WTC11 (cell line): ENCODE measurements around the gene KCNIP4. TPM values are rescaled to one million over a fixed set of nuclear protein-coding genes. Genes with fewer than 3 reads are reported as not detected.

Experiments used
- ATAC-seq: fragments of 200-7000 bp; cut with Tn5 transposase; 2 replicates; pipeline ENCODE4 v1.10.0; 2021; ENCODE audit warnings: mild to moderate bottlenecking, moderate library complexity
- CTCF ChIA-PET: fragments of 300-600 bp; sonication (Branson Sonifier 250); formaldehyde crosslinking; loops from one replicate; lab custom pipeline; 2021; ENCODE audit warnings: antibody characterized with exemption; lab: Charles Lee
- POLR2A ChIA-PET: fragments of 350-600 bp; sonication (Branson Sonifier 250); formaldehyde crosslinking; loops from one replicate; lab custom pipeline; 2021; ENCODE audit warnings: antibody characterized with exemption; lab: Charles Lee
- DNase-seq: peaks from one replicate; pipeline ENCODE4 v3.0.0; 2021; ENCODE audit warnings: low spot score
- H3K27ac Mint-ChIP-seq: 2 replicates; pipeline ENCODE4 v1.8.0; 2021; ENCODE audit warnings: mixed read lengths
- H3K27me3 Mint-ChIP-seq: 2 replicates; pipeline ENCODE4 v1.8.0; 2021; ENCODE audit warnings: low read depth, mild to moderate bottlenecking, moderate library complexity, mixed read lengths
- H3K36me3 Mint-ChIP-seq: 2 replicates; pipeline ENCODE4 v1.8.0; 2021; ENCODE audit warnings: mixed read lengths
- H3K4me1 Mint-ChIP-seq: 2 replicates; pipeline ENCODE4 v1.8.0; 2022; ENCODE audit warnings: mixed read lengths
- H3K4me3 Mint-ChIP-seq: 2 replicates; pipeline ENCODE4 v1.8.0; 2021; ENCODE audit warnings: mild to moderate bottlenecking, moderate library complexity, mixed read lengths
- H3K9me3 Mint-ChIP-seq: 2 replicates; pipeline ENCODE4 v1.8.0; 2021; ENCODE audit warnings: mixed read lengths
- ATF6 ChIP-seq: sonication (generic); formaldehyde crosslinking; IDR thresholded peaks from 2 replicates; pipeline ENCODE4 v1.8.1; 2023; ENCODE audit warnings: mild to moderate bottlenecking, missing genetic modification reagents
- E2F5 ChIP-seq: sonication (generic); formaldehyde crosslinking; IDR thresholded peaks from 2 replicates; pipeline ENCODE4 v1.8.1; 2022; ENCODE audit warnings: mild to moderate bottlenecking, moderate library complexity, missing genetic modification reagents
- ETV6 ChIP-seq: sonication (generic); formaldehyde crosslinking; IDR thresholded peaks from 2 replicates; pipeline ENCODE4 v1.8.1; 2022; ENCODE audit warnings: mild to moderate bottlenecking, missing genetic modification reagents
- FOXP1 ChIP-seq: sonication (generic); formaldehyde crosslinking; IDR thresholded peaks from 2 replicates; pipeline ENCODE4 v1.8.0; 2022; ENCODE audit warnings: missing genetic modification reagents, mild to moderate bottlenecking, moderate library complexity, borderline replicate concordance
- NFE2L1 ChIP-seq: sonication (generic); formaldehyde crosslinking; IDR thresholded peaks from 2 replicates; pipeline ENCODE4 v1.8.1; 2023; ENCODE audit warnings: missing genetic modification reagents
- NR1H2 ChIP-seq: sonication (generic); formaldehyde crosslinking; IDR thresholded peaks from 2 replicates; pipeline ENCODE4 v1.9.0; 2021; ENCODE audit warnings: mild to moderate bottlenecking, moderate library complexity, missing genetic modification reagents
- PRRX2 ChIP-seq: fragments of 250-450 bp; sonication (Bioruptor Pico); IDR thresholded peaks from 2 replicates; pipeline ENCODE4 v1.8.0; 2021; ENCODE audit warnings: mild to moderate bottlenecking
- SMAD3 ChIP-seq: sonication (generic); formaldehyde crosslinking; IDR thresholded peaks from 2 replicates; pipeline ENCODE4 v1.8.0; 2022; ENCODE audit warnings: missing genetic modification reagents, mild to moderate bottlenecking, borderline replicate concordance
- SMAD4 ChIP-seq: sonication (generic); formaldehyde crosslinking; IDR thresholded peaks from 2 replicates; pipeline ENCODE4 v1.8.0; 2022; ENCODE audit warnings: mild to moderate bottlenecking, missing genetic modification reagents
- TCF7 ChIP-seq: sonication (generic); formaldehyde crosslinking; IDR thresholded peaks from 2 replicates; pipeline ENCODE4 v1.8.0; 2022; ENCODE audit warnings: mild to moderate bottlenecking, low read depth, missing genetic modification reagents, moderate library complexity
- ZMAT4 ChIP-seq: fragments of 250-450 bp; sonication (Bioruptor Pico); IDR thresholded peaks from 2 replicates; pipeline ENCODE4 v1.9.0; 2021; ENCODE audit warnings: mild to moderate bottlenecking
- ZNF396 ChIP-seq: fragments of 250-450 bp; sonication (Bioruptor Pico); IDR thresholded peaks from 2 replicates; pipeline ENCODE4 v1.8.0; 2021; ENCODE audit warnings: mild to moderate bottlenecking, moderate library complexity, borderline replicate concordance
- ZNF532 ChIP-seq: fragments of 250-450 bp; sonication (Bioruptor Pico); IDR thresholded peaks from 2 replicates; pipeline ENCODE4 v1.9.0; 2021; ENCODE audit warnings: mild to moderate bottlenecking, borderline replicate concordance
- total RNA-seq: library from RNA; stranded (reverse); gene quantifications from 3 replicates; pipeline ENCODE4 v1.2.3, GENCODE V29; 2021
- TF ChIP-seq, protein P1 (sequence below): fragments of 250-450 bp; sonication (Bioruptor Pico); IDR thresholded peaks from 2 replicates; pipeline ENCODE4 v1.9.0; 2021; ENCODE audit warnings: moderate library complexity, mild to moderate bottlenecking, inconsistent platforms, borderline replicate concordance
- TF ChIP-seq, protein P2 (sequence below): sonication (generic); formaldehyde crosslinking; IDR thresholded peaks from 2 replicates; pipeline ENCODE4 v1.8.1; 2022; ENCODE audit warnings: low read depth, missing genetic modification reagents, borderline replicate concordance
- TF ChIP-seq, protein P3 (sequence below): sonication (generic); formaldehyde crosslinking; IDR thresholded peaks from 2 replicates; pipeline ENCODE4 v1.8.1; 2023; ENCODE audit warnings: mild to moderate bottlenecking, moderate library complexity, missing genetic modification reagents
- TF ChIP-seq, protein P4 (sequence below): fragments of 250-450 bp; sonication (Bioruptor Pico); IDR thresholded peaks from 2 replicates; pipeline ENCODE4 v1.8.0; 2021; ENCODE audit warnings: mild to moderate bottlenecking

The KCNIP4 gene
- total RNA-seq, 1 experiment from 2014 or later, result not detected

DNA sequence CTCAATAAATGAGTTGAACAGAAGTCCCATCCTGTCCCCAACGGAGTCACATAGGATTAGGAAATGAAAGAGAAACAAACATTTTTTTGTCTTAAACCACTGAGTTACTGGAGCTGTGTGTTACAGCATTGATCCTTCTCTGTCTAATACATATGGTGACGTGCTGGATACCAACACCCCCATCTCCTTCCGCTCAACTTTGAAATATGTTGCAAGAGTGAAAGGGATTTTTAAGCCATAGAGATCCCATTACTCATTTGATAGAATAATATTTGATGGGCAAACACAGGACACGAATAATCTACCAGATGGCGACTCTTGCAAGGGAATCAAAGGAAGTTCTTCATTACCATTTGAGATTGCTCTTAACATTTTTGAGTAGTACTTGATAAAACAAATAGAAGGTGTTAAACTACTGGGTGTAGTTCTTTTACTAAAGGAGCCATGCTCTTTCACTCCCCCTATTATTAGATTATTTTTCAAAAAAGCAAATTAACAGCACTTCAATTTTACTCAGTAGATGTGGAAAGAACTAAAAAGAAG is 1107.9 kb downstream of the KCNIP4 start (continued):
- TF ChIP-seq, protein P1, sequence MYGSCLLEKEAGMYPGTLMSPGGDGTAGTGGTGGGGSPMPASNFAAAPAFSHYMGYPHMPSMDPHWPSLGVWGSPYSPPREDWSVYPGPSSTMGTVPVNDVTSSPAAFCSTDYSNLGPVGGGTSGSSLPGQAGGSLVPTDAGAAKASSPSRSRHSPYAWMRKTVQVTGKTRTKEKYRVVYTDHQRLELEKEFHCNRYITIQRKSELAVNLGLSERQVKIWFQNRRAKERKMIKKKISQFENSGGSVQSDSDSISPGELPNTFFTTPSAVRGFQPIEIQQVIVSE (CRISPR knock-in tag), result no peak

GRCh38 chr4:20839957-20840356 is 1108.6 kb downstream of the KCNIP4 start:
- no peak for DNase-seq
- no peaks in the 10 kb centered on the region for H3K4me1 Mint-ChIP-seq
- H3K4me3 Mint-ChIP-seq, result no peak overlapping the region
- no peak for ATAC-seq
- CTCF ChIA-PET, result no interaction called here
- no peaks in the 10 kb centered on the region for H3K9me3 Mint-ChIP-seq
- no peaks in the 10 kb centered on the region for H3K36me3 Mint-ChIP-seq
- TF ChIP-seq, protein P2, sequence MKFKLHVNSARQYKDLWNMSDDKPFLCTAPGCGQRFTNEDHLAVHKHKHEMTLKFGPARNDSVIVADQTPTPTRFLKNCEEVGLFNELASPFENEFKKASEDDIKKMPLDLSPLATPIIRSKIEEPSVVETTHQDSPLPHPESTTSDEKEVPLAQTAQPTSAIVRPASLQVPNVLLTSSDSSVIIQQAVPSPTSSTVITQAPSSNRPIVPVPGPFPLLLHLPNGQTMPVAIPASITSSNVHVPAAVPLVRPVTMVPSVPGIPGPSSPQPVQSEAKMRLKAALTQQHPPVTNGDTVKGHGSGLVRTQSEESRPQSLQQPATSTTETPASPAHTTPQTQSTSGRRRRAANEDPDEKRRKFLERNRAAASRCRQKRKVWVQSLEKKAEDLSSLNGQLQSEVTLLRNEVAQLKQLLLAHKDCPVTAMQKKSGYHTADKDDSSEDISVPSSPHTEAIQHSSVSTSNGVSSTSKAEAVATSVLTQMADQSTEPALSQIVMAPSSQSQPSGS (CRISPR knock-in tag), result no peak
- TF ChIP-seq SMAD4 (no peak), NFE2L1 (CRISPR knock-in tag) (no peak), ZNF396 (CRISPR knock-in tag) (no peak), SMAD3 (no peak), NR1H2 (CRISPR knock-in tag) (no peak), ETV6 (CRISPR knock-in tag) (no peak), ZNF532 (CRISPR knock-in tag) (no peak), ATF6 (CRISPR knock-in tag) (no peak), FOXP1 (CRISPR knock-in tag) (no peak), ZMAT4 (CRISPR knock-in tag) (no peak), TCF7 (no peak), PRRX2 (CRISPR knock-in tag) (no peak), E2F5 (CRISPR knock-in tag) (no peak)
- TF ChIP-seq, protein P3, sequence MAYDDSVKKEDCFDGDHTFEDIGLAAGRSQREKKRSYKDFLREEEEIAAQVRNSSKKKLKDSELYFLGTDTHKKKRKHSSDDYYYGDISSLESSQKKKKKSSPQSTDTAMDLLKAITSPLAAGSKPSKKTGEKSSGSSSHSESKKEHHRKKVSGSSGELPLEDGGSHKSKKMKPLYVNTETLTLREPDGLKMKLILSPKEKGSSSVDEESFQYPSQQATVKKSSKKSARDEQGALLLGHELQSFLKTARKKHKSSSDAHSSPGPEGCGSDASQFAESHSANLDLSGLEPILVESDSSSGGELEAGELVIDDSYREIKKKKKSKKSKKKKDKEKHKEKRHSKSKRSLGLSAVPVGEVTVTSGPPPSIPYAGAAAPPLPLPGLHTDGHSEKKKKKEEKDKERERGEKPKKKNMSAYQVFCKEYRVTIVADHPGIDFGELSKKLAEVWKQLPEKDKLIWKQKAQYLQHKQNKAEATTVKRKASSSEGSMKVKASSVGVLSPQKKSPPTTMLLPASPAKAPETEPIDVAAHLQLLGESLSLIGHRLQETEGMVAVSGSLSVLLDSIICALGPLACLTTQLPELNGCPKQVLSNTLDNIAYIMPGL (CRISPR knock-in tag), result no peak
- TF ChIP-seq, protein P1 (CRISPR knock-in tag), result no peak
- TF ChIP-seq, protein P4, sequence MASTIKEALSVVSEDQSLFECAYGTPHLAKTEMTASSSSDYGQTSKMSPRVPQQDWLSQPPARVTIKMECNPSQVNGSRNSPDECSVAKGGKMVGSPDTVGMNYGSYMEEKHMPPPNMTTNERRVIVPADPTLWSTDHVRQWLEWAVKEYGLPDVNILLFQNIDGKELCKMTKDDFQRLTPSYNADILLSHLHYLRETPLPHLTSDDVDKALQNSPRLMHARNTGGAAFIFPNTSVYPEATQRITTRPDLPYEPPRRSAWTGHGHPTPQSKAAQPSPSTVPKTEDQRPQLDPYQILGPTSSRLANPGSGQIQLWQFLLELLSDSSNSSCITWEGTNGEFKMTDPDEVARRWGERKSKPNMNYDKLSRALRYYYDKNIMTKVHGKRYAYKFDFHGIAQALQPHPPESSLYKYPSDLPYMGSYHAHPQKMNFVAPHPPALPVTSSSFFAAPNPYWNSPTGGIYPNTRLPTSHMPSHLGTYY (CRISPR knock-in tag), result no peak
- H3K27ac Mint-ChIP-seq, result no peak overlapping the region
- POLR2A ChIA-PET, result no interaction called here
- no peaks in the 10 kb centered on the region for H3K27me3 Mint-ChIP-seq
